Loucy (cell line): Measurements from ENCODE around the gene GNA12.

Experiments
- H2AFZ ChIP-seq: fragments of 200-600 bp; sonication (generic); 2 replicates; pipeline ENCODE4 v1.6.0; 2016; ENCODE audit warnings: antibody characterized with exemption, mild to moderate bottlenecking, low read length, moderate library complexity
- H3F3A ChIP-seq: fragments of 200-600 bp; 2 replicates; pipeline ENCODE4 v1.6.0; 2016; ENCODE audit warnings: antibody characterized with exemption, low read depth, mild to moderate bottlenecking
- H3K27me3 ChIP-seq: fragments of 200-600 bp; sonication (generic); 2 replicates; pipeline ENCODE4 v1.6.1; 2014; ENCODE audit warnings: low read length, mild to moderate bottlenecking; ENCODE audit not compliant: insufficient read depth, poor library complexity, severe bottlenecking
- H3K36me3 ChIP-seq: fragments of 200-600 bp; sonication (generic); 2 replicates; pipeline ENCODE4 v1.6.1; 2016; ENCODE audit warnings: low read length; ENCODE audit not compliant: insufficient read depth
- H3K4me1 ChIP-seq: fragments of 200-600 bp; sonication (generic); 2 replicates; pipeline ENCODE4 v1.5.1; 2014; ENCODE audit warnings: low read length, mild to moderate bottlenecking; ENCODE audit not compliant: insufficient read depth, poor library complexity, severe bottlenecking
- H3K4me2 ChIP-seq: fragments of 200-600 bp; sonication (generic); 2 replicates; pipeline ENCODE4 v1.6.0; 2014; ENCODE audit warnings: antibody characterized with exemption, low read length, low read depth, mild to moderate bottlenecking; ENCODE audit not compliant: poor library complexity, severe bottlenecking
- H3K4me3 ChIP-seq: fragments of 200-600 bp; sonication (generic); 2 replicates; pipeline ENCODE4 v1.5.1; 2014; ENCODE audit warnings: low read length, mild to moderate bottlenecking, mixed read lengths; ENCODE audit not compliant: poor library complexity, severe bottlenecking
- H3K79me2 ChIP-seq: fragments of 200-600 bp; sonication (generic); 2 replicates; pipeline ENCODE4 v1.6.1; 2014; ENCODE audit warnings: low read length; ENCODE audit not compliant: insufficient read depth
- H3K9ac ChIP-seq: fragments of 200-600 bp; sonication (generic); 2 replicates; pipeline ENCODE4 v1.6.0; 2014; ENCODE audit warnings: mild to moderate bottlenecking, low read depth, low read length, moderate library complexity; ENCODE audit not compliant: poor library complexity, severe bottlenecking
- H3K9me2 ChIP-seq: fragments of 200-600 bp; sonication (generic); replicated peaks from 2 replicates; pipeline ENCODE4 v1.6.1; 2016; ENCODE audit warnings: low read depth, low read length, mixed read lengths
- H3K9me3 ChIP-seq: fragments of 200-600 bp; sonication (generic); 2 replicates; pipeline ENCODE4 v1.6.1; 2014; ENCODE audit warnings: mild to moderate bottlenecking, antibody characterized with exemption, low read length, low read depth; ENCODE audit not compliant: insufficient read depth
- H4K20me1 ChIP-seq: fragments of 200-600 bp; sonication (generic); 2 replicates; pipeline ENCODE4 v1.6.0; 2014; ENCODE audit warnings: antibody characterized with exemption, low read length, mild to moderate bottlenecking; ENCODE audit not compliant: insufficient read depth, poor library complexity, severe bottlenecking
- EZH2phosphoT487 ChIP-seq: fragments of 200-600 bp; IDR thresholded peaks from 2 replicates; pipeline ENCODE4 v1.6.1; 2018; ENCODE audit warnings: antibody characterized with exemption, mild to moderate bottlenecking, moderate library complexity, borderline replicate concordance
- TF ChIP-seq, protein P1 (sequence below): fragments of 200-600 bp; sonication (generic); conservative IDR thresholded peaks from 2 replicates; pipeline ENCODE4 v1.5.1; 2014; ENCODE audit warnings: mild to moderate bottlenecking, antibody characterized with exemption, low read length

GNA12 gene

DNA sequence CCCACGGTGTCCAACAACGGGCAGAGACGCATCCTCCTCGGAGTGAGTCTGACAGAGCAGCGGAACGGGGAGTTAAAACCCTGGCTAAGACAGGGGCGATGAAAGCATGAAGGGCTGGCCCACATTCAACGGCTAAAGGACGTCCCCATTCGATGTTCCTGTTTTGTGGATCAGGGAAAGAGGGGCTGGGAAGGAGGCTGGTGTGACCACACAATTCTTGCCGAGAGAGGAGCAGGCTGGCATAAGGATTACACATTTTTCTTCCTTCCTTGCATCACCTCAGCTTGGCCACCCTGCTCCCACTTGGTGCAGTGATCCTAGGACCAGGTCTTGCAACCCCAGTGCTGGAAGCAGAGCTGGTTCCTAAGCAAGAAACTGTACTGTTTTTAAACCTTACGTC is 67.7 kb downstream of the GNA12 start:
- H3K4me2 ChIP-seq = no peak overlapping the region
- peaks cover 10% of the 10 kb centered on the region; the same call in 1 of the 2 replicates for H3K79me2 ChIP-seq

DNA sequence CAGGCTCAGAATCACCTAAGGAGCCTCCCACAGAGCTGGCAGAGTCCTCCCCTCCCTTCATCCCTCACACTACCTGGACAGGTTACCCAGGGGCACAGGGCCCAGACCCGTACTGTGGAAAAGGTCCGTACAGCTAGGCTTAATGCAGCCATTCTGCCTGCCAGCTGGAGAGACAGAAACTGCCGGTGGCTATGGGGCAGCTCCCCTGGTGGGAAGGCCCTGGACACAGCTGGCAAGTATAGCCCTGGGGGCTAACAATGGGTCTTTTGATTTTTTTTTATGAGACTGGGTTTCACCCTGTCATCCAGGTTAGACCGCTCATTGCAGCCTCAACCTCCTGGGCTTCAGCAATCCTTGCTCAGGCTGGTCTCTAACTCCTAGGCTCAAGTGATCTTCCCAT is 68.3 kb downstream of the GNA12 start:
- no peak overlapping the region for H3K4me3 ChIP-seq
- H3K27me3 ChIP-seq = no peaks in the 10 kb centered on the region
- H3K36me3 ChIP-seq = peaks cover 37% of the 10 kb centered on the region; the same call in 1 of the 2 replicates
- TF ChIP-seq EZH2phosphoT487 = no peak
- TF ChIP-seq, protein P1, sequence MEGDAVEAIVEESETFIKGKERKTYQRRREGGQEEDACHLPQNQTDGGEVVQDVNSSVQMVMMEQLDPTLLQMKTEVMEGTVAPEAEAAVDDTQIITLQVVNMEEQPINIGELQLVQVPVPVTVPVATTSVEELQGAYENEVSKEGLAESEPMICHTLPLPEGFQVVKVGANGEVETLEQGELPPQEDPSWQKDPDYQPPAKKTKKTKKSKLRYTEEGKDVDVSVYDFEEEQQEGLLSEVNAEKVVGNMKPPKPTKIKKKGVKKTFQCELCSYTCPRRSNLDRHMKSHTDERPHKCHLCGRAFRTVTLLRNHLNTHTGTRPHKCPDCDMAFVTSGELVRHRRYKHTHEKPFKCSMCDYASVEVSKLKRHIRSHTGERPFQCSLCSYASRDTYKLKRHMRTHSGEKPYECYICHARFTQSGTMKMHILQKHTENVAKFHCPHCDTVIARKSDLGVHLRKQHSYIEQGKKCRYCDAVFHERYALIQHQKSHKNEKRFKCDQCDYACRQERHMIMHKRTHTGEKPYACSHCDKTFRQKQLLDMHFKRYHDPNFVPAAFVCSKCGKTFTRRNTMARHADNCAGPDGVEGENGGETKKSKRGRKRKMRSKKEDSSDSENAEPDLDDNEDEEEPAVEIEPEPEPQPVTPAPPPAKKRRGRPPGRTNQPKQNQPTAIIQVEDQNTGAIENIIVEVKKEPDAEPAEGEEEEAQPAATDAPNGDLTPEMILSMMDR = no peak
- no peak overlapping the region for H2AFZ ChIP-seq
- H3K9ac ChIP-seq = no peak overlapping the region
- no peaks in the 10 kb centered on the region for H4K20me1 ChIP-seq
- H3K79me2 ChIP-seq = peaks cover 9% of the 10 kb centered on the region; the same call in 1 of the 2 replicates
- H3K9me3 ChIP-seq = no peaks in the 10 kb centered on the region
- H3K4me2 ChIP-seq = no peak overlapping the region
- H3K9me2 ChIP-seq = no peaks in the 10 kb centered on the region
- no peaks in the 10 kb centered on the region for H3F3A ChIP-seq
- peaks cover 11% of the 10 kb centered on the region for H3K4me1 ChIP-seq

More for the DNA sequence above, 67.7 kb downstream of the GNA12 start:
- TF ChIP-seq, protein P1 = no peak
- no peak for TF ChIP-seq EZH2phosphoT487
- Histone ChIP-seq H2AFZ (no peak overlapping the region), H4K20me1 (no peaks in the 10 kb centered on the region), H3K9me3 (no peaks in the 10 kb centered on the region), H3F3A (no peaks in the 10 kb centered on the region), H3K9ac (no peak overlapping the region), H3K27me3 (no peaks in the 10 kb centered on the region), H3K4me1 (peaks cover 6% of the 10 kb centered on the region), H3K4me3 (no peak overlapping the region), H3K9me2 (no peaks in the 10 kb centered on the region), H3K36me3 (peaks cover 37% of the 10 kb centered on the region; the same call in 1 of the 2 replicates)

GRCh38 chr7:2775376-2775775 is 68.7 kb downstream of the GNA12 start:
- H3K27me3 ChIP-seq = no peaks in the 10 kb centered on the region
- H3K9me3 ChIP-seq = no peaks in the 10 kb centered on the region
- no peaks in the 10 kb centered on the region for H3K9me2 ChIP-seq
- no peak overlapping the region for H3K4me3 ChIP-seq
- peaks cover 11% of the 10 kb centered on the region for H3K4me1 ChIP-seq
- peaks cover 41% of the 10 kb centered on the region; the same call in 1 of the 2 replicates for H3K36me3 ChIP-seq
- no peaks in the 10 kb centered on the region for H4K20me1 ChIP-seq
- no peak for TF ChIP-seq EZH2phosphoT487
- TF ChIP-seq, protein P1 = no peak
- H3K9ac ChIP-seq = no peak overlapping the region
- H2AFZ ChIP-seq = no peak overlapping the region
- no peak overlapping the region for H3K4me2 ChIP-seq
- no peaks in the 10 kb centered on the region for H3F3A ChIP-seq
- H3K79me2 ChIP-seq = peaks cover 13% of the 10 kb centered on the region
